Body of pancreas (tissue), 4 donors: ENCODE measurements around the gene ADIG. TPM values are rescaled to one million over a fixed set of nuclear protein-coding genes. Genes with fewer than 3 reads are reported as not detected.
"Not testable (repeated sequence)": the region's sequence is repeated elsewhere in the genome, so short reads cannot be mapped to it uniquely, and the experiment has no call there.

ENCODE experiments used
- ATAC-seq: fragments of 150-250 bp; one replicate; pipeline ENCODE4 v1.9.1; 2016
- DNase-seq, 4 donors: peaks; one replicate each; pipeline ENCODE4 v3.0.0-alpha.2; 2019
- H3K27ac ChIP-seq, 4 donors: fragments of 200-600 bp; sonication (generic); 1 replicate in 3 of 4; 2 replicates in 1 of 4; pipeline versions ENCODE4 v1.5.1 to v1.6.1; 2016 to 2019; ENCODE audit warnings: mild to moderate bottlenecking in 1 of 4, mixed read lengths in 1 of 4, moderate library complexity in 1 of 4
- H3K27me3 ChIP-seq, 2 donors: fragments of 200-600 bp; sonication (generic); one replicate each; pipeline ENCODE4 v1.6.0; 2016; ENCODE audit warnings: mild to moderate bottlenecking in 1 of 2
- H3K36me3 ChIP-seq, 2 donors: fragments of 200-600 bp; sonication (generic); replicated peaks in 1 of 2; 2 replicates each; pipeline ENCODE4 v1.5.1; 2016; ENCODE audit warnings: low read depth in 2 of 2; ENCODE audit not compliant: insufficient read depth in 1 of 2
- H3K4me1 ChIP-seq: fragments of 200-600 bp; sonication (generic); one replicate; pipeline ENCODE4 v1.6.0; 2016
- H3K4me3 ChIP-seq, 2 donors: fragments of 200-600 bp; sonication (generic); 1 replicate in 1 of 2; 2 replicates in 1 of 2; pipeline ENCODE4 v1.5.1; 2016 to 2019
- H3K9me3 ChIP-seq, 3 donors: fragments of 200-600 bp; sonication (generic); 1 replicate in 2 of 3; 2 replicates in 1 of 3; pipeline ENCODE4 v1.5.1; 2016
- CTCF ChIP-seq, 7 experiments: fragments of 450-650 bp in 4 of 7; fragments of 200-600 bp in 3 of 7; sonication (generic) in 3 of 7; IDR thresholded peaks; one replicate each; pipeline ENCODE4 v1.5.1; 2016 to 2019; ENCODE audit warnings: antibody characterized with exemption in 7 of 7
- POLR2A ChIP-seq, 3 donors: fragments of 450-650 bp; IDR thresholded peaks; one replicate each; pipeline ENCODE4 v1.6.1; 2016; ENCODE audit warnings: antibody characterized with exemption in 3 of 3, mild to moderate bottlenecking in 2 of 3
- WGBS, 2 donors: methylation state at CpG; one replicate each; pipeline ENCODE4 v1.1.5; 2017; 5-methylcytosine and 5-hydroxymethylcytosine counted together
- intact Hi-C: fragments of 100-400 bp; cut with DNase I; formaldehyde crosslinking; loops from one replicate; pipeline ENCODE4 v1.15.1; 2023
- total RNA-seq, 2 donors: library from RNA; depleted of rRNA; stranded (reverse); fragments of >200 nt; gene quantifications; one replicate each; pipeline ENCODE4 v1.1.0, GENCODE V29; 2016

ADIG gene
- total RNA-seq, 2 donors from 2014 or later = not detected

- H3K4me1 ChIP-seq = no peaks in the 10 kb centered on the region
- no peak overlapping the region for H3K27ac ChIP-seq
- intact Hi-C loops = no loop called here
- H3K4me3 ChIP-seq = no peak overlapping the region
- DNase-seq (no peak), ATAC-seq (no peak)
- H3K36me3 ChIP-seq = no peaks in the 10 kb centered on the region
- 77 to 80% methylated on average over 3 of the region's 3 CpGs for WGBS, 2 donors
- TF ChIP-seq CTCF (IDR thresholded peaks at IDR 0.05) (no peak), POLR2A (IDR thresholded peaks at IDR 0.05) (no peak)
- no peaks in the 10 kb centered on the region for H3K27me3 ChIP-seq
- no peaks in the 10 kb centered on the region for H3K9me3 ChIP-seq
These were observed 9.1 kb downstream of the ADIG start for GRCh38 chr20:38589967-38590675.

- no peak overlapping the region for H3K4me3 ChIP-seq
- H3K27ac ChIP-seq = no peak overlapping the region
- H3K36me3 ChIP-seq = no peaks in the 10 kb centered on the region
- H3K4me1 ChIP-seq = no peaks in the 10 kb centered on the region
- ATAC-seq = no peak
- H3K9me3 ChIP-seq = no peaks in the 10 kb centered on the region
- no peak for DNase-seq
- intact Hi-C loops = no loop called here
- WGBS, 2 donors = 64 to 71% methylated on average over 7 to 18 of the region's 18 CpGs
- TF ChIP-seq CTCF (IDR thresholded peaks at IDR 0.05) = no peak
- no peak for TF ChIP-seq POLR2A (IDR thresholded peaks at IDR 0.05)
- no peaks in the 10 kb centered on the region for H3K27me3 ChIP-seq
These were observed 9.9 kb downstream of the ADIG start for GRCh38 chr20:38590676-38591473.

GRCh38 chr20:38591474-38592410 lies 10.7 kb downstream of the ADIG start:
- Histone ChIP-seq H3K4me1 (no peaks in the 10 kb centered on the region), H3K27me3 (no peaks in the 10 kb centered on the region), H3K4me3 (no peak overlapping the region), H3K36me3 (no peaks in the 10 kb centered on the region), H3K27ac (no peak overlapping the region), H3K9me3 (no peaks in the 10 kb centered on the region)
- TF ChIP-seq CTCF (IDR thresholded peaks at IDR 0.05) = no peak
- no peak for TF ChIP-seq POLR2A (IDR thresholded peaks at IDR 0.05)
- ATAC-seq (no peak), DNase-seq (no peak)
- WGBS, 2 donors = 77 to 84% methylated on average over 16 to 21 of the region's 21 CpGs
- intact Hi-C loops = no loop called here

GRCh38 chr20:38592411-38592790 lies 11.4 kb downstream of the ADIG start:
- intact Hi-C loops, H3K4me1 ChIP-seq, DNase-seq, H3K9me3 ChIP-seq, H3K27ac ChIP-seq, H3K36me3 ChIP-seq, H3K4me3 ChIP-seq, ATAC-seq, H3K27me3 ChIP-seq: not testable (repeated sequence)
- WGBS, 2 donors = 71% methylated on average over 3 of the region's 3 CpGs

GRCh38 chr20:38594281-38594680 lies 13.3 kb downstream of the ADIG start:
- 80 to 82% methylated on average over 12 of the region's 12 CpGs for WGBS, 2 donors
- DNase-seq = not testable (repeated sequence)

GRCh38 chr20:38595886-38596285 lies 14.9 kb downstream of the ADIG start:
- ATAC-seq, H3K27me3 ChIP-seq, DNase-seq, H3K27ac ChIP-seq, H3K36me3 ChIP-seq, intact Hi-C loops, H3K9me3 ChIP-seq, H3K4me3 ChIP-seq: not testable (repeated sequence)
- WGBS, 2 donors = 83 to 88% methylated on average over 9 to 15 of the region's 15 CpGs
- H3K4me1 ChIP-seq = peaks cover 10% of the 10 kb centered on the region

More at GRCh38 chr20:38594281-38594680, 13.3 kb downstream of the ADIG start:
- H3K4me1 ChIP-seq, H3K36me3 ChIP-seq, H3K9me3 ChIP-seq, intact Hi-C loops, H3K27ac ChIP-seq, ATAC-seq, H3K27me3 ChIP-seq, H3K4me3 ChIP-seq: not testable (repeated sequence)
